Fibroblast of lung (primary cell): ENCODE measurements around the gene RIC8B.

ENCODE experiments used
- CTCF ChIP-seq, 2 donors: IDR thresholded peaks in 1 of 2; conservative IDR thresholded peaks in 1 of 2; 1 replicate in 1 of 2; 2 replicates in 1 of 2; pipeline ENCODE4 v1.5.1; 2011 to 2012; ENCODE audit warnings: low read length in 2 of 2, control low read depth in 1 of 2, inconsistent platforms in 1 of 2, low read depth in 1 of 2, mild to moderate bottlenecking in 1 of 2
- EZH2 ChIP-seq: IDR thresholded peaks from 2 replicates; pipeline ENCODE4 v1.5.1; 2012; ENCODE audit warnings: low read length, control low read depth, mild to moderate bottlenecking; ENCODE audit errors: missing control alignments

- TF ChIP-seq EZH2, result no peak
- no peak for TF ChIP-seq CTCF (conservative IDR thresholded peaks at IDR 0.05 in 1 of 2, IDR thresholded peaks at IDR 0.05 in 1 of 2; ENCODE audit: low read depth in 1 of 2, low read length in 2 of 2)
Measured at GRCh38 chr12:106837782-106838181, 63.3 kb downstream of the RIC8B start.
